Cardiac fibroblast (primary cell): ENCODE data around the gene TSPAN16.
A peak's percentile ranks its signal among the peaks of the same experiment; 100 is the strongest.
"Not testable (repeated sequence)": the region's sequence is repeated elsewhere in the genome, so short reads cannot be mapped to it uniquely, and the experiment has no call there.

ENCODE experiments used
- DNase-seq, 2 donors: peaks; one replicate each; pipeline versions ENCODE4 v3.0.0 to v3.0.0-alpha.2; 2010; ENCODE audit warnings: low read depth in 2 of 2
- H3K4me3 ChIP-seq, 2 donors: replicated peaks in 1 of 2; 1 replicate in 1 of 2; 2 replicates in 1 of 2; pipeline ENCODE4 v1.5.1; 2011; ENCODE audit warnings: low read depth in 2 of 2, low read length in 2 of 2, mild to moderate bottlenecking in 2 of 2, moderate library complexity in 1 of 2
- TF ChIP-seq, protein P1 (sequence below): IDR thresholded peaks from one replicate; pipeline ENCODE4 v1.5.1; 2011; ENCODE audit warnings: low read depth, mild to moderate bottlenecking, low read length, inconsistent platforms

TSPAN16 gene

DNA sequence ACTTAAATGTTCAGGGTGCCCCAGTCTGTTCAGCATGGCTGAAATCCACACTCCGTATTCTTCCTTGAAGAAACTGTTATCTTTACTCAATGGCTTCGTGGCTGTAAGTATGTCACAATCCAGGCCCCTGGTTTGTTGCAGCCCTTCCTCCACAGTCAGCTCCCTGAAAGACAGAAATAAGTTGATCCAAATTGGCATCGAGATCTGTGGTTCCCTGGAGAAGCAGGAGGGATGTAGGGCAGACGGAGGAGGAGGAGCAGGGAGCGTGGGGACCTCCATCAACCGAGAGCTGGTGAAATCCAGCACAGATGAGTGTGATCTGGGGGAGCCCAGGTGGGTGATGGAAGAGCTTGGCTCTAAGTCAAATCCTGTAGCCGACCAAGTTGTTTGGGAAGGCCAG lies 304 bp downstream of the TSPAN16 start:
- TF ChIP-seq, protein P1, sequence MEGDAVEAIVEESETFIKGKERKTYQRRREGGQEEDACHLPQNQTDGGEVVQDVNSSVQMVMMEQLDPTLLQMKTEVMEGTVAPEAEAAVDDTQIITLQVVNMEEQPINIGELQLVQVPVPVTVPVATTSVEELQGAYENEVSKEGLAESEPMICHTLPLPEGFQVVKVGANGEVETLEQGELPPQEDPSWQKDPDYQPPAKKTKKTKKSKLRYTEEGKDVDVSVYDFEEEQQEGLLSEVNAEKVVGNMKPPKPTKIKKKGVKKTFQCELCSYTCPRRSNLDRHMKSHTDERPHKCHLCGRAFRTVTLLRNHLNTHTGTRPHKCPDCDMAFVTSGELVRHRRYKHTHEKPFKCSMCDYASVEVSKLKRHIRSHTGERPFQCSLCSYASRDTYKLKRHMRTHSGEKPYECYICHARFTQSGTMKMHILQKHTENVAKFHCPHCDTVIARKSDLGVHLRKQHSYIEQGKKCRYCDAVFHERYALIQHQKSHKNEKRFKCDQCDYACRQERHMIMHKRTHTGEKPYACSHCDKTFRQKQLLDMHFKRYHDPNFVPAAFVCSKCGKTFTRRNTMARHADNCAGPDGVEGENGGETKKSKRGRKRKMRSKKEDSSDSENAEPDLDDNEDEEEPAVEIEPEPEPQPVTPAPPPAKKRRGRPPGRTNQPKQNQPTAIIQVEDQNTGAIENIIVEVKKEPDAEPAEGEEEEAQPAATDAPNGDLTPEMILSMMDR: no peak
- DNase-seq: peak; percentile 24 to 71
- no peak overlapping the region for H3K4me3 ChIP-seq

DNA sequence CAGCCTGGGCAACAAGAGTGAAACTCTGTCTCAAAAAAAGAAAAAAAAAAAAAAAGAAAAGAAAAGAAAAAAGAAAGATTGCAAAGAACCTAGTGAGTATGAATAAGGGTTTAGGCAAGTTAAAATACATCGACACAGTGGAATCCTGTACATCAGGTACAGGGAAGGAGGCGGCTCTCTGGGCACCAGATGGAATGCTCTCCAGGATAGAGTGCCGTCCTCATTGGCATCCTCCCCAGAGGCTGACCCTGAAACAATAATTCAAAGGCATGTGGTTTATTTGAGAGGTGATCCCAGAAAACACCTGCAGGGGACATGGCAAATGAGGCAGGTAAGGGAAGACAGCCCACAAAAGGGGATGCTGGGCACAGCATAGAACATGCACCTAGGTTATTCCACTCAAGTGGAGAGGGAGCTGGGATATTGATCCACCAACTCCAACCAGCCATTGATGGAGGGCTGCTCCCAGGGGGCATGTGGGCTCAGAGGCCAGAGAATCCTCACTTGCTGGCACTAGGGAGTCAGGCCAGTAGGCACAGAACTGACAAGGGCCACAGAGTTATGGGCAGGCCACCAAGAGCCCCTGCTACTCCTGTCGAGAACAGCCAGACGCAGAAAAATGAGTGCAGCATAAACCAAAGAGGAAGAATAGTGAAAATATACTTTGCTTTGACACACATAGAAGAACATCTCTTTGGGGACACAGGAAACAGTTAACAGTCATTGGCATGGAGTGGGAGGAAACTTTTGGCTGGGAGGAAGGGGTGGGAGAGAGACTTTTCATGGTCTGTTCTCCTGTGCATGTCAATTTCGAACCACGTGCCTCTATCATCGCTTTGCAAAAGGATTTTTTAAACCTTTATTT lies 4.2 kb downstream of the TSPAN16 start:
- no peak for DNase-seq
- TF ChIP-seq, protein P1: no peak
- H3K4me3 ChIP-seq: no peak overlapping the region

DNA sequence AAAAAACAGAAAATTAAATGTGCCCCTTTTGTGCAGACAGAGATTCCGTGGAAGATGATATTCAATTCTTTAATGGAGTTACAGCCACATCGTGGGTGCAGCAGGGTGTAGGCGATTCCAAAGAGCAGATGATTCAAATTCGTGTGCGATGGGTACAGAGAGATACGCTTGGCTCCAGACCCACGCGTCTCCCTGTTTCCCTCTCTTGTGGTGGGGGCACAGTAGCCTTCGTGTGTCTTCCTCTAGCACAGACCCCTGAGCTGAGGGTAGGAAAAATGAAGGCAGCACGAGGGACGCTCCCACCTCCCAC lies 4.8 kb downstream of the TSPAN16 start:
- DNase-seq: no peak
- TF ChIP-seq, protein P1: no peak
- H3K4me3 ChIP-seq: no peak overlapping the region

DNA sequence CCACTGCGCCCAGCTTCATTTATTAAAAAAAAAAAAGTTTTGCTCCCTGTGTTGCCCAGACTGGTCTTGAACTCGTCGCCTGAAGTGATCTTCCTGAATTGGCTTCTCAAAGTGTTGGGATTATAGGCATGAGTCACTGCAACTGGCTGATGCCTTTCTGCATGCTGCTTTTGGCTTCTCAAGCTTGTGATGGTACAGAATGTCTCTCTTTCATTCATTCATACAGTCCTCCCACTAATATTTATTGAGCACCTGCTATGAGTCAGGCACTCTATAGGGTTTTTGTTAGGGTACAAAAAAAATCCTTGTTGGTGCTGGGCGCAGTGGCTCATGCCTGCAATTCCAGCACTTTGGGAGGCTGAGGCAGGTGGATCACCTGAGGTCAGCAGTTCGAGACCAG lies 9.0 kb downstream of the TSPAN16 start:
- no peak for DNase-seq
- TF ChIP-seq, protein P1: no peak
- no peak overlapping the region for H3K4me3 ChIP-seq

DNA sequence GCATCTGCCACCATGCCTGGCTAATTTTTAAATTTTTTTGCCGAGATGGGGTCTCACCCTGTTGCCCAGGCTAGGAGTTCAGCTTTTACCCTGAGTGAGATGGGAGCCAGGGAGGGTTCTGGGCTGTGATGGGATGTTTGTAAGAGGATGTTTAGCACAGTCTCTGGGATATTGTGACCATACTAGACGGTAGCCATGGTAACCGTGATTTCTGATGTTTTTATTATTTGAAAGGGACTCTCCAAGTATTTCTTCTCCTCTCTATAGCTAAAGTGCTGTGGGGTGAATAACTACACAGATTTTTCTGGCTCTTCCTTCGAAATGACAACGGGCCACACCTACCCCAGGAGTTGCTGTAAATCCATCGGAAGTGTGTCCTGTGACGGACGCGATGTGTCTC lies 10.4 kb downstream of the TSPAN16 start:
- TF ChIP-seq, protein P1: no peak
- no peak for DNase-seq

DNA sequence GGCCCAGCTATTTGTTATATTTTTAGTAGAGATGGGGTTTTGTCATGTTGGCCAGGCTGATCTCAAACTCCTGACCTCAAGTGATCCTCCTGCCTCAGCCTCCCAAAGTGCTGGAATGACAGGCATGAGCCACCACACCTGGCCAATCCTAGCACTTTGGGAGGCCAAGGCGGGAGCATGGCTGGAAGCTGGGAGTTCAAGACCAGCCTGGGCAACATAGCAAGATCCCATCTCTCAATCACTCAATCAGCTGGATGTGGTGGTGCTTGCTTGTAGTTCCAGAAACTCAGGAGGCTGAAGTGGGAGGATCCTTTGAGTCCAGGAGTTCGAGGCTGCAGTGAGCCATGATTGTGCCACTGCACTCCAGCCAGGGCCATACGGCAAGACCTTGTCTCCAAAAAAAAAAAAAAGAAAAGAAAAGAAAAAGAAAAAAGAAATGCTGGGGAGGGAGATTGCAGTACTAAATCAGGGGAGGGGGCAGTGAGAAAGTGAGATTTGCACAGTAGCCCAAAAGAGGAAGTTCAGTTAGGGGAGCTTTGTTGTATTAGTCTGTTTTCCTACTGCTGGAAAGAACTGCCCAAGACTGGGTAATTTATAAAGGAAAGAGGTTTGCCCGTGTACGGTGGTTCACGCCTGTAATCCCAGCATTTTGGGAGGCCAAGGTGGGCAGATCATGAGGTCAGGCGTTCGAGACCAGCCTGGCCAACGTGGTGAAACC lies 24.5 kb downstream of the TSPAN16 start:
- not testable (repeated sequence) for DNase-seq

More for the DNA sequence above, 10.4 kb downstream of the TSPAN16 start:
- no peak overlapping the region for H3K4me3 ChIP-seq

More for the DNA sequence above, 24.5 kb downstream of the TSPAN16 start:
- not testable (repeated sequence) for H3K4me3 ChIP-seq
